Right forelimb (tissue), 1 donor: ENCODE data around the gene CACNA1G.

Experiments
- DNase-seq: peaks from one replicate; pipeline ENCODE4 v3.0.0-alpha.2; 2018

CACNA1G gene

DNA sequence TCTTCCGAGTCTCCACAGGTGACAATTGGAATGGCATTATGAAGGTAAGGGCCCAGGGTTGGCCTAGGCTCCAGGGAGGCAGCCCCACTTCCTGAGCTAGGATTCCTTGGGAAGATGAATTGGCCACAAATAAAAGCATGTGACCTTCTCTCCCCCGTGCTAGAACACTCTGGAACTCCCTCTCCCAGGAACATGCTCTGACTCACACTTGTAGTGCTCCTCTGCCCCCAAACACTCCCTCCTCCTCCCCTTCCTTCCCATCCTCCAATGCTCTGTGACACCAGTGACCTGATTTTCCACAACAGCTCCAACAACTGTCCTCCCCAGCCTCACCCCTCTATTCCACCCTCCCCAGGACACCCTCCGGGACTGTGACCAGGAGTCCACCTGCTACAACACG, 57.8 kb downstream of the CACNA1G start:
- no peak for DNase-seq

DNA sequence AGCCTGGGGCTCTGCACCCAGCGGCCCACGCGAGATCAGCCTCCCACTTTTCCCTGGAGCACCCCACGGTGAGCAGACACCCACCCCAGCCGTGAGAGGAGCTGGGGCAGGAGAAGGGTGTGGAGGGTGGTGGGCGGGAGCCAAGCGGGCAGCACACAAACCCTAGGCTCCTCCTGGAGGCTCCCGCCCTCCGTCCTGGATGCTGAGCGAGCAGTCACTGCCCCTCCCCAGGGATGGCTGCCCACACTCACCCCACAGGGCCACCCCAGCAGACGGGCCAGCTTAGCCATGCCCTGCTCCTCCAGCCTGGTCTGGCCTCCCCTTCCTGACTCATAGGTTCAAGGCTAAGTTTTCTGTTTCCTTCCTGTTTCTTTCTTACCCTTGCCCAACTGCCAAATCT, 58.4 kb downstream of the CACNA1G start:
- DNase-seq, result no peak

DNA sequence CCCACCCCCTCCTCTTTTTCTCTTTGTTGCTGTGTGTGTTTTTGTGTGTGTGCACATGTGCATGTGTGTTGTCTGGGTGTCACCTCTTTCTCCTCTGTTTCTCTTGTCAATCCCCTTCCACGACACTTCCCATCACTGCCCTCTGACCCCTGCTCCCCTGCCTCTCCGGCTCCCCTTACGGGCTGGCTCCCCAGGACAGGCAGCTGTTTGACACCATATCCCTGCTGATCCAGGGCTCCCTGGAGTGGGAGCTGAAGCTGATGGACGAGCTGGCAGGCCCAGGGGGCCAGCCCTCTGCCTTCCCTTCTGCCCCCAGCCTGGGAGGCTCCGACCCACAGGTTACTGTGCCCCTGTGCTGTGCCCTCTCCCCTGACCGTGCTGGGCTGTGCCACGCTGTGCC, 59.0 kb downstream of the CACNA1G start:
- DNase-seq, result no peak

DNA sequence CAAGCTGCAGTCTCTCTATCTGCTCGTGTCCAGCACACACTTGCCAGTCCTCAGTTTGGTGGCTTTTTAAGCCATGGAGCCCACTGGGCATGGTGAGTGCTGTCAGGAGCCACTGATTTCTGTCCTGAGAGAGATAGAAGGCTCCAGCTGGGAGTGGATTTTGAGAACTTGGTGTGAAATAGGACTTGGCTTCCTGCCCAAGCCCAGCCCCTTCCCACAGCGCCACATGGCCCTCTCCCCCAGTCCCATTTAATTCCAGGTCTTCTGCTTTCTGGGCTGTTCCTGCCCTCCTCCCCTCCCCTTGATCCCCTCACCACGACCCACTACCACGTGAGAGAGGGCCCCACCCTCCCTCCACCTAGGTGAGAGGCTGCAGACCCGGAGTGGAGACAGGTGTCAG, 59.7 kb downstream of the CACNA1G start:
- no peak for DNase-seq

DNA sequence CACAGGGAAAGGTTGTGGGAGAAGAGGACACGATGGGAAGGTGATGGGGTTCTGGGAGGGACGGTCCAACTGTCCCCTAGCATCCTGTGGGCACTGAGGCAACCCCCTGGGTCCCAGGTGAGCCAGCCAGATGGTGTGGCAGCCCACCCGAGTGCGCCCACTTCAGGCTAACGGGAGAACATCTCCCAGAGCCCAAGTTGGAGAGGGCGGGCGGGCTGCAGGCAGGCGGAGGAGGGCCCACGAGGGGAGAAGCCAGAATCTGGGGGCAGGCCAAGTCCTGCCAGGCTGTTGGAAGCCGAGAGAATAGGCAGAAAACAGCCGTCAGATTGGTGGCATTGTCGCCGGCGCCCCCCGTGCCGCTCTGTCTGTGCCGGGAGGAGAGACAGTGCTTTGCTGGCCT, 60.3 kb downstream of the CACNA1G start:
- no peak for DNase-seq

DNA sequence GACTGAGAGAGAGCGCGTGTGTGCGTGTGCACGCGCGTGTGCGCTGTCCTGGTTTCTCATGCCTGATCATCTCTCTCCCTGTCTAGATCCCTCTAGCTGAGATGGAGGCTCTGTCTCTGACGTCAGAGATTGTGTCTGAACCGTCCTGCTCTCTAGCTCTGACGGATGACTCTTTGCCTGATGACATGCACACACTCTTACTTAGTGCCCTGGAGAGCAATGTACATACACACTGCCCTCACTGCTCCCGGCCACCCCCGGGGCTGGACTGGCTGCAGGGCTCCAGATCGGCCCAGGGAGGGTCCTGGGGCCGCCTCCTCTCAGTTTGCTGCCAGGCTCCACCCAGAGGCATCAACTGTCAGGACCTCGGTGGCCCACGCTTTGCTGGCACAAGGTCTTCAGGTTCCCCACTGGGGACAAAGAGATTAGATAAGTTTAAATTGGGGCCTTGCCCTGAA, 61.1 kb downstream of the CACNA1G start:
- no peak for DNase-seq

DNA sequence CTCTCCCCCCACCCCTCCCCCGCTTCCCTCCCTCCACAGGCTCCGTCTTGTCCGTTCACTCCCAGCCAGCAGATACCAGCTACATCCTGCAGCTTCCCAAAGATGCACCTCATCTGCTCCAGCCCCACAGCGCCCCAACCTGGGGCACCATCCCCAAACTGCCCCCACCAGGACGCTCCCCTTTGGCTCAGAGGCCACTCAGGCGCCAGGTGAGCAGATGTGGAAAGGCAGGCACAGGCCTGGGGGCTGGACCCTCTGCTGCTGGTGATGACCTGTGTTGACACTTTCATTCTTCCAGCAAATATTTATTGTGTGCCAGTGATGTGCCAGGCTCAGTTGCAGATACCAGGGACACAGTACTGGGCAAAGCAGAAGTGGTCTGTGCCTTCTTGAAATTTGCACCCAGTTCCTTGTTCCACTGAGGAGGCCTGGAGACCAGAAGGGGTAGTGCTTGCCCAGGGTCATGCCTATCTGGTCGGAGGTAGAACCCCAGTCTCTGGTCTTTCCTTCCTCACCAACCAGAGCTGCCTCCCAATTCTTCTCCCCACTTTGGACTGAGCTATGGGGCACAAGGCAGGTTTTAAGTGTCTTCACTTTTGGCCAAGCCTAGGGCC, 63.9 kb downstream of the CACNA1G start:
- no peak for DNase-seq

DNA sequence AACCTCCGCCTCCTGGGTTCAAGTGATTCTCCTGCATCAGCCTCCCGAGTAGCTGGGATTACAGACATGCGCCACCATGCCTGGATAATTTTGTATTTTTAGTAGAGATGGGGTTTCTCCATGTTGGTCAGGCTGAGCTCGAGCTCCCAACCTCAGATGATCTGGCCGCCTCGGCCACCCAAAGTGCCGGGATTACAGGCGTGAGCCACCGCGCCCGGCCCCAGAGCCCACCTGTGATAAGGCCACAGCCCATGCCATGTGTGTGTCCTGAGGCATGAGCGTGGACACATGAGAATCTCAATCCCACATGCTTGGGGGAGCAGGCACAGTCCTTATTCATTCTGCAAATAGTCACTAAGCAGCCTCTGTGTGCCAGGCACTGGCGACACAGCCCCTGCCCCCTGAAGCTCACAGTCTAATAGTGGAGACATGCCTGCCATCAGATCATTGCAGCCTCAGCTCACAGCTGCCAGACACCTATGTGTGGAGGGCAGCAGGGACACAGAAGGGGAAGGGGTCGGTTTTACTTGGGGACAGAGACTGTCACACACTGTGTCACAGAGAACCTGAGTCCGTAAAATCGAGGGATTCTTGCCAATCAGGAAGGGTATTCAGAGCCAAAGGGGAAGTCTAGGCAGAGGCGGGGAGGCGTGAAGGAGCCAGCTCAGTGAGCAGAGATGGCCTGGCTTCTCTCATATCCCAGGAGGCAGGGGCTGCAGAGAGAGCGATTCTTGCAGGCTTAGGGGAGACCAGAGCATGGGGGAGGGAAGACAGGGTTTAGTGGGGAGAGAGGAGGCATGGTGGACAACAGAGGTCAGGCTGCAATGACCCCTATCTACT, 64.7 kb downstream of the CACNA1G start:
- DNase-seq, result no peak

DNA sequence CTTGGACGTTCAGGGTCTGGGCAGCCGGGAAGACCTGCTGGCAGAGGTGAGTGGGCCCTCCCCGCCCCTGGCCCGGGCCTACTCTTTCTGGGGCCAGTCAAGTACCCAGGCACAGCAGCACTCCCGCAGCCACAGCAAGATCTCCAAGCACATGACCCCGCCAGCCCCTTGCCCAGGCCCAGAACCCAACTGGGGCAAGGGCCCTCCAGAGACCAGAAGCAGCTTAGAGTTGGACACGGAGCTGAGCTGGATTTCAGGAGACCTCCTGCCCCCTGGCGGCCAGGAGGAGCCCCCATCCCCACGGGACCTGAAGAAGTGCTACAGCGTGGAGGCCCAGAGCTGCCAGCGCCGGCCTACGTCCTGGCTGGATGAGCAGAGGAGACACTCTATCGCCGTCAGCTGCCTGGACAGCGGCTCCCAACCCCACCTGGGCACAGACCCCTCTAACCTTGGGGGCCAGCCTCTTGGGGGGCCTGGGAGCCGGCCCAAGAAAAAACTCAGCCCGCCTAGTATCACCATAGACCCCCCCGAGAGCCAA, 65.6 kb downstream of the CACNA1G start:
- DNase-seq, result peak; percentile 74

DNA sequence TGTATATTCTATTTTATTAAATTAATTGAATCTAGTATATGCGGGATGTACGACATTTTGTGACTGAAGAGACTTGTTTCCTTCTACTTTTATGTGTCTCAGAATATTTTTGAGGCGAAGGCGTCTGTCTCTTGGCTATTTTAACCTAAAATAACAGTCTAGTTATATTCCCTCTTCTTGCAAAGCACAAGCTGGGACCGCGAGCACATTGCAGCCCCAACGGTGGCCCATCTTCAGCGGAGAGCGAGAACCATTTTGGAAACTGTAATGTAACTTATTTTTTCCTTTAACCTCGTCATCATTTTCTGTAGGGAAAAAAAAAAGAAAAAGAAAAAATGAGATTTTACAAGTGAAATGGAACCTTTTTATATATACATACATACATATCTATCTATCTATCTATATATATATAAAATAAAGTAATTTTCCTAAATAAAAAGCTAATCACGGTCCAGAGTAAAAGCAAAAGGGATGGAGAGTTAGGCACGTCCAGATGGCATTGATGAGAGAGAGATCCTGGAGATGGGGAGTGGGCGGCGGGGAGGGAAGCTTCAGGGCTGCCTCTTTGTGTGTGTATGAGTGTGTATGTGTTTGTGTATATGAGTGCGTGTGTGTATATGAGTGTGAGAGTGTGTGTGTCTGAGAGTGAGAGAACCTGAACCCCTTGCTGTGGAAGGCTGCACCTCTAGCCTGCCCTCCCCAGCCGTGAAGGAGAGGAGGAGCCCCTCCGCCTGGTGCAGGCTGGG, 66.7 kb downstream of the CACNA1G start:
- no peak for DNase-seq

DNA sequence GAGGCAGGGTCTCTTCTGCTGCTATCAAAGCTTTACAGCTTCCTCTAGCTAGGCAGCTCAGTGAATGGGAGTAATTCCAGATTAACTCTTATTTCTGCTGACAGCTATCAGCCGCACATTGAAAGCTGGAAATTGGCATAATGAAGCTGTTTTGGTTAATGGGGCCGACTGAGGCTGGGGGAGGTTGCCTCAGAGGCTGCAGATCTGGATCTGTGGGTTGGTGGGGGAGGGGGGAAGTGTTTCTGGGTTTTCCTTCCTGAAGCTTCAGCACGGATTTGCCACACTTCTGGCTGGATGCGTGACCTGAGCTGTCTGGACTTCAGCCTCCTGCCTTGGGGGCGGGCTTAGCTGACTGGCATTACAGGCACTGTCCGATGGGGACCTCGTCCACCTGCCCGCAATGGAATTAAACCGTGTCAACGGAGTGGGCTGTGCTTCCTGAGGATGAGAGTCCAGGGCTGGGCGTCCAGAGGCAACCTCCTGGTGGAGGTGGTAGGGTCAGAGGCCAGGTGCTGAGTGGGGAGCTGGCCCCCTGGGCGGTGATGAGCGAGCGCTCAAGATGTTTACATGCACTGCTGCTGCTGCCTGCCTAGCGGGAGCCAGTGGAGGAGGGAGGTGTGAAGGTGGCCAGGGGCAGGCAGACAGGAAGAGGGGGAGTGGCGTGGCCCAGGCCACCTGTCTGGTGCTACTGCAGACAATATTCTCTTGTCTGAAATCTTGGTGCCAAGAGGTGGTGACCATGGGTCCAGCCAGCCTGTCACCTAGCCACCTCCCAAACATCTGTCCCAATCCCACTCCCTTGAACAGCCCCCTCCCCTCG, 67.5 kb downstream of the CACNA1G start:
- no peak for DNase-seq

DNA sequence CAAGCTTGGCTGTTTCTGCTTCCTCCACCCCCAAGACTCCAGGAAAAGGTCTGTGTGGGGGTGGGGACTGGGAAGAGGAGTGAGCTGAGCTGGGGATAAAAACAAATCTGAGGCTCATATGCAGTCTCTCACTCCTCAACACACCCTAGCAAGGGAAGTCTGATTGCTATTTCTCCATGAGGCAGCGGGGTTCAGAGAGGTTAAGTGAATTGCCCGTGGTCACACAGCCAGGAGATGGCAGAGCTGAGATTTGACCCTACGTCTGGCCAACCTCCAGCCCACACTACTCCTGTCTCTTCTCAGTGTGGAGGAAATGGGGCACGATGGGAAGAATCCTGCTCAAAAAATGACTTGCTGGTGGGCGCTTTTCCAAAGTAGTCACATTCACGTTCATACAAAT, 69.4 kb downstream of the CACNA1G start:
- DNase-seq, result no peak

DNA sequence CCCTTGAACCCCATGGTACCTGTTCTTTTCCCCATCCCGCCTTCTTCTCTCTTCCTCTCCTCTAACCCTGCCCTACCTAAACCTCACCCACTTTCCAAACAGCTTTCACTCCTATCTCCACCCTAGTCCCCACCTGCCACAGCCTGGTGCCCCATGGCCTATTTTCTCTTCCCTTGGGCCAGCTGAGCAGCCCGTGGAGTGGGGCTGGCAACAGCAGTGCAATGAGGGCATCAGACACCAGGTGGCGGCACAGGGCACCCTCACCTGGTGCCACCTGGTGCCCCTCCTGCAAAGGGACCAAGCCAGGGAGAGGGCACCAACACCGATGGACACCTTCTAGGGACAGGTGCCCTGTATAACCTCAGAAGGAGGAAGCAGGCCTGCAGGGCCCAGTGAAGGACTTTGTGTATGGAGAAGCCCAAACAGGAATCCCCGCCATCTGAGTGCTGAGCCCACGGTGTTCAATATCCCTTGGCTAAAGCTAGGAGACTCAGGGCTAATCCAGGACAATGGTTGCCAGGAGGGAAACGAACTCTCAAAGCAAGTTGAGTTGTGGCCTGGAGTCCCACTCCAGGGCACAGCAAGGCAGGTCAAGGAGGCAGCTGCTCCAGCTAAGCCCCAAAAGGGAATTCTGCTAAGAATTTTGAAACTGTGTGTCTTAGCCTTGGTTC, 70.1 kb downstream of the CACNA1G start:
- DNase-seq, result no peak

DNA sequence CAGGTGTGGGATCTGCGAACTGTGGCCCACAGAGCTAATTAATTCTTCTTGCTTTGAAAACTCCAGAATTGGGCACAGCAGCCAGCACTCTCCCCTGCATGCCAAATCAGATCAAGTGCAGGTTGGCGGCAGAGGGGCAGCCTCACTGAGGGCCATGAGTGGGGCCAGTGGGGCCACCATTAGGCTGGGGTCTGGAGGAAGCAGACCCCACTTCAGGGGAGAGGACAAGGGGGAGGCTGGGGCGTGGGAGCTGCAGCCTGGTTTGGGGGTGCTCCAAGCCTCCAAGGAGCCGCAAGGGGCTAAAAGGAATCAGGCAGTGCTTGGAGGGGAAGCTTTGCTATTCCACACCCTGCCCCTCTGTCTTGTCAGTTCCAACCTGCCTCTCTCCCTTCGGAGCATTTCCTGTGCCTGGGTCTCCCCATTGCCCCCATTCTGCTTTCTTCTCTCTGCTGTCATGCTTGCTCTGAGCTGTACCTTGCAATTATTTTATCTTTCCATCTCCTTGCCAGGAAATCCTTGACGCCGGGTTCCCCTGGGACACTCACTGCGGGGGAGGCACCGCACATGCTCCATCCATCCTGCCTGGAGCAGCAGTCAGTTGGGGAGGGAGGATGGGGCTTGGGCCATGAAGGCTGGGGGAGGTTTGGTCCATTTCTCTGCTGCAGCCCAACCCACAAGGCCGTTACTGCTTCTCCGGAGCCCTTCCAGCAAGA, 70.8 kb downstream of the CACNA1G start:
- DNase-seq, result no peak

DNA sequence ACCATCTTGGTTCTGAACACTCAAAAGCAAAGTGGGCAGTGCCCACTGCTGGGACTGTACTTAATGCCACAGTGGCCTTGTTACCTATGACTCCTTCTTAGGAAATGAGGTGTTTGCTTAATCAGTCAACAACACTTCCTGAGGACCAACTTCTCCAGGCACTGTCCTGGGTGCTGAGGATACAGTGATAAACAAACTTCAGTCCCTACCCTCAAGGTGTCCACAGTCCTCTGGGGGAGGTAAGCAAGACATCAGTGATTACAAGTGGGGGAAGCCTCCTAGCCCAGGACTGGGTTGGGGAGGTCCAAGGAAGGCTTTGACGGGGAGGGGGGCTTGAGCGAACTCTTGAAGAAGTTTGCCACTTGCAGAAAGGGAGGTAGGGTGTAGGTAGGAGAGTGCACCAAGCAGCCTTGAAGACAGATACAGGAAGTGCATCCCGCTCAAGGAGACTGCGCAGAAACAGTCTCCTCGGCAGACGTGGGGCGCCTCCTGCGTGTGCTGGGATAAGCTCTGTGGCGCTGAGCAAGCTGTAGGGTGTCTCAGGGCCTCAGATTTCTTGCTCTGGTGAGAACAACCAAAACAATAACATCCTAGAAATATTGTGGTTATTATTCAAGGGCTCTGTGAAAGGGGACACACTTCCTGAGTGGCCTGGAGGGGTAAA, 71.5 kb downstream of the CACNA1G start:
- DNase-seq, result no peak

DNA sequence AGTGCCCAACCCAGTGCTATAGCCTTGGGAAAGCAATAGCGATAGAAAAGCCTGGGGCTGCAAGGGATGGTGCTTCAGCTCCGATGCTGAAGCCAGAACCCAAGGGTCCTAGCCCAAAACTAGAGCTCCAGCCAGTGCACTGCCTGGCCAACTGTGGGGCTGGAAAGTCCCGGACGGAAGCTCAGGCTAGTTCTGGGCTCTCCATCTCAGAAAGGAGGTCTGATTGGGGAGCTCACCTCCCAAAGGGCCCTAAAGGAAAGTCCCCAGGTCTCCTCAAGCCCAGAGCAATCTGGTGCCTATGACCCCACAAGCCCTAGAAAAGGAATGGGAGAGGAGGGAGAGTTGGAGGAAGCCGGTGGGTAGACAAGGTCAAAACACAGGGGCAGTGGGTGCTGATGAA, 72.1 kb downstream of the CACNA1G start:
- DNase-seq, result no peak

DNA sequence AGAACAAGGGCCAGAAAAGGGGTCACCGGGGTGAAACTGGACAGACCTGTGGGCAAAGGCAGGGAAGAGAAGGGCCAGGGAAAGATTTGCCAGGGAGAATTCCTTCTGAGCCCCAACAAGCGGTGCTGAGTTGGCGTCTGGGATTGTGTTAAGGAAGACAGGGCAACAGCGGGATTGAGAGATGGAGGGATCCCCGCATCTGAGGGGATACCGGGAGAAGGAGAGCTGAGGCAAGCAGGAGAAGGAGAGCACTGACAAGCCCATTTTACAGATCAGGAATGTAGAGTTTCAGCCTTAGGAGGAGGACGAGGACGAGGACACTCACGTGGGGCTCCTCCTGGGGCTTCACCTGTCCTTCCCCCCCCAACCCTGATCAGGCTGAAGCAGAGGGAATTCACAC, 73.2 kb downstream of the CACNA1G start:
- no peak for DNase-seq

DNA sequence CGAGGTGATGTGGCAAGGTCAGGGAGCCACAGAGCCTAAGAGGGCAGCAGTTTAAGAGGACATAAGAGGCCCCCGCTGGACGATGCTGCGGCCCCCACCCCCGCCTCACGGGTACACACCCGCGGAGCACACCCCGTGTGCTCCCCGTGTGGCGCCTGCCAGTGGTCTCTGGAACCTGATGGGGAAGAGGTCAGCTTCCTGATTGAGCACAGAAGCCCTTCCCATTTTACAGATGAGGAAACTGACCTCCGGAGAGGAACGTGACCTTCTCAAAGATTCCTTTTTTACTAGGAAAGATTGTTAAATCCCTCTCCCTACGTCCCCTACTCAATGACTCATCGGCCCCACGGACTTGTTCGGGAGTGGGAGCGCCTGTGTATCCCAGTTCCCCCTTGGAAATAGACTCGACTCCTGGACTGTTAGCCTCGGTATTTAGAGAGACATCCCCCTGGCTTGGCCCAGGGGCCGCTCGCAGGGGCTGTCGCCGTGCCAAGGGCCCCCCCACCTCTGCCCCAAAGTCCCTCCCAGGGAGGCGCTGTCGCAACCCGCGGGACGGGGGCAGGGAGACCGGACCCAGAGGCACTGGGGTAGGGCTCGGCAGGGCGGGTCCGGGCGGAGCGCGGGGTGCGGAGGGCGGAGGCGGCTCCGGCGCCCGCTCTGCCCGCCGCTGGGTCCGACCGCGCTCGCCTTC, 73.9 kb downstream of the CACNA1G start, which contains the start of gene ABCC3:
TSS of gene ABCC3 (plus strand) at position 658 of the 691 bp plus-strand sequence. CDS start 56 bp downstream, outside the sequence.
- DNase-seq, result no peak

DNA sequence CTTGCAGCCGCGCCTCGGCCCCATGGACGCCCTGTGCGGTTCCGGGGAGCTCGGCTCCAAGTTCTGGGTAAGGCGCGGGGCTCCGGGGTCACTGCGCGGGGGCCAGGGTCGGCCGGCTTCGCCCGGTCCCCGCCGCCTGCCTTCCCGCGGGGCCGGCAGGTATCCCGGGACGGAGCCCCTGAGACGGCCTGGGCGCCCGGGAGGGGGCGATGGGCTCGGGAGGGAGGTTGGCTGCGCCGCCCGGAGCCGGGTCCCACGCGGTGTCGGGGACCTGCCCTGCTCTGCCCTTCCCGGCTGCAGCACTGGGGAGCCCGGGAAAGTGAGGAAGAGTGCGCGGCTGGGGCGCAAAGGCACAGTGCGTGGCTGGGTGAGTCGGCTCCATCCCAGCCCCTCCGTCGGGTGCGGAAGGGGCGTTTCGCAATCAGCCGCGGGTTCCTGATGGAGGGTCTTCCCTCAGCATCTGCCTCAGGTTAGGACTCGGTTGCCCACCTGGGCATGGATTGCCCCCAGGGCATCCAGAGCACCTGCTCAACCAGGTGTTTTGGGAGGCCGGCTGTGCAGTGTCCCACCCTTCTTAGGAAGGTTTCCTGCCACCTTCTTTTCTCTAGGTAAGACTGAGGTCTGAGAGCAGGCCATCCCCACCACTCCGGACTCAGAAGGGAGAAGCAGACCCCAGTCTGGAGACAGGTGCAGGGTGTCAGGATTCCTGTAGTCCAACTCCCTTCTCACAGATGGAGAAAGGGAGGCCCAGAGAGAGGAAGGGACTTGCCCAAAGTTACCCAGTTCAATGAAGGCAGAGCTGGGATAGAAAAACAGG, 74.6 kb downstream of the CACNA1G start:
- DNase-seq, result no peak
